ENCODE measurements around the gene HEBP2.
A peak's percentile ranks its signal among the peaks of the same experiment; 100 is the strongest.

Gene HEBP2

GRCh38 chr6:138393871-138394783, 9.9 kb upstream of the HEBP2 start:
- DNase-seq (ENCODE audit: low read depth): no peak
- H3K4me3 ChIP-seq (ENCODE audit: low read depth, low read length): no peak overlapping the region

- DNase-seq (ENCODE audit: low read depth): no peak
- no peak overlapping the region for H3K4me3 ChIP-seq (ENCODE audit: low read depth, low read length)
Observed at GRCh38 chr6:138396709-138397108, 7.3 kb upstream of the HEBP2 start.

GRCh38 chr6:138397128-138398122, 6.6 kb upstream of the HEBP2 start:
- DNase-seq (ENCODE audit: low read depth): no peak
- H3K4me3 ChIP-seq (ENCODE audit: low read depth, low read length): no peak overlapping the region

- no peak overlapping the region for H3K4me3 ChIP-seq (ENCODE audit: low read depth, low read length)
- no peak for DNase-seq (ENCODE audit: low read depth)
Observed at GRCh38 chr6:138400326-138400725, 3.7 kb upstream of the HEBP2 start.

GRCh38 chr6:138401960-138402837, 1.8 kb upstream of the HEBP2 start:
- no peak overlapping the region for H3K4me3 ChIP-seq (ENCODE audit: low read depth, low read length)
- DNase-seq (ENCODE audit: low read depth): no peak

- H3K4me3 ChIP-seq (ENCODE audit: low read depth, low read length): no peak overlapping the region
- no peak for DNase-seq (ENCODE audit: low read depth)
Observed at GRCh38 chr6:138402838-138403187, 1.2 kb upstream of the HEBP2 start.

- DNase-seq (ENCODE audit: low read depth): no peak
- peak overlapping the region; percentile 75 for H3K4me3 ChIP-seq (ENCODE audit: low read depth, low read length)
Observed at GRCh38 chr6:138403324-138403800, 661 bp upstream of the HEBP2 start.

- no peak for DNase-seq (ENCODE audit: low read depth)
- H3K4me3 ChIP-seq (ENCODE audit: low read depth, low read length): peak overlapping the region; percentile 75
Observed at GRCh38 chr6:138404666-138405337, 779 bp downstream of the HEBP2 start.

GRCh38 chr6:138405816-138406413, 1.9 kb downstream of the HEBP2 start:
- DNase-seq (ENCODE audit: low read depth): no peak
- H3K4me3 ChIP-seq (ENCODE audit: low read depth, low read length): no peak overlapping the region

GRCh38 chr6:138406443-138406842, 2.4 kb downstream of the HEBP2 start:
- no peak overlapping the region for H3K4me3 ChIP-seq (ENCODE audit: low read depth, low read length)
- DNase-seq (ENCODE audit: low read depth): no peak

- H3K4me3 ChIP-seq (ENCODE audit: low read depth, low read length): no peak overlapping the region
- peak; percentile 64 for DNase-seq (ENCODE audit: low read depth)
Observed at GRCh38 chr6:138410048-138410735, 6.2 kb downstream of the HEBP2 start.

- H3K4me3 ChIP-seq (ENCODE audit: low read depth, low read length): no peak overlapping the region
- DNase-seq (ENCODE audit: low read depth): no peak
Observed at GRCh38 chr6:138410972-138411880, 7.2 kb downstream of the HEBP2 start.

- DNase-seq (ENCODE audit: low read depth): no peak
- no peak overlapping the region for H3K4me3 ChIP-seq (ENCODE audit: low read depth, low read length)
Observed at GRCh38 chr6:138415125-138415524, 11.1 kb downstream of the HEBP2 start.

GRCh38 chr6:138416206-138416605, 12.2 kb downstream of the HEBP2 start:
- DNase-seq (ENCODE audit: low read depth): no peak

GRCh38 chr6:138417493-138418117, 13.6 kb downstream of the HEBP2 start:
- no peak for DNase-seq (ENCODE audit: low read depth)
- no peak overlapping the region for H3K4me3 ChIP-seq (ENCODE audit: low read depth, low read length)

More at GRCh38 chr6:138416206-138416605, 12.2 kb downstream of the HEBP2 start:
- H3K4me3 ChIP-seq (ENCODE audit: low read depth, low read length): no peak overlapping the region

- no peak for DNase-seq (ENCODE audit: low read depth)
Observed at GRCh38 chr6:138418118-138418742, 14.2 kb downstream of the HEBP2 start.

More at GRCh38 chr6:138418118-138418742, 14.2 kb downstream of the HEBP2 start:
- H3K4me3 ChIP-seq (ENCODE audit: low read depth, low read length): no peak overlapping the region

Measured in skeletal muscle cell (primary cell).